NT2/D1 (cell line): Measurements from ENCODE around the gene PIPOX.

Source experiments
- DNase-seq: peaks from one replicate; pipeline ENCODE4 v3.0.0-alpha.2; 2011; ENCODE audit warnings: low read depth, low spot score
- H3K27me3 ChIP-seq: 2 replicates; pipeline ENCODE4 v1.6.0; 2011; ENCODE audit warnings: mild to moderate bottlenecking; ENCODE audit not compliant: insufficient read length, insufficient read depth
- H3K36me3 ChIP-seq: 2 replicates; pipeline ENCODE4 v1.6.1; 2011; ENCODE audit warnings: mild to moderate bottlenecking, low read length, mixed read lengths; ENCODE audit not compliant: insufficient read depth, insufficient read length
- H3K4me1 ChIP-seq: 2 replicates; pipeline ENCODE4 v1.5.1; 2011; ENCODE audit not compliant: insufficient read depth, insufficient read length
- H3K4me3 ChIP-seq: 2 replicates; pipeline ENCODE4 v1.5.1; 2011; ENCODE audit warnings: low read depth; ENCODE audit not compliant: insufficient read length
- H3K9ac ChIP-seq: 2 replicates; pipeline ENCODE4 v1.6.0; 2011; ENCODE audit warnings: low read depth; ENCODE audit not compliant: insufficient read length
- H3K9me3 ChIP-seq: 2 replicates; pipeline ENCODE4 v1.5.1; 2011; ENCODE audit warnings: mild to moderate bottlenecking, low read length; ENCODE audit not compliant: insufficient read depth
- SUZ12 ChIP-seq: IDR thresholded peaks from 2 replicates; pipeline ENCODE4 v1.6.1; 2011; ENCODE audit not compliant: insufficient read length, insufficient read depth; ENCODE audit errors: extremely low read depth
- YY1 ChIP-seq: IDR thresholded peaks from 2 replicates; pipeline ENCODE4 v1.6.1; 2011; ENCODE audit not compliant: insufficient read length, insufficient read depth
- ZNF274 ChIP-seq: IDR thresholded peaks from 2 replicates; pipeline ENCODE4 v1.6.1; 2011; ENCODE audit warnings: mild to moderate bottlenecking, low read depth, low read length

Gene PIPOX

DNA sequence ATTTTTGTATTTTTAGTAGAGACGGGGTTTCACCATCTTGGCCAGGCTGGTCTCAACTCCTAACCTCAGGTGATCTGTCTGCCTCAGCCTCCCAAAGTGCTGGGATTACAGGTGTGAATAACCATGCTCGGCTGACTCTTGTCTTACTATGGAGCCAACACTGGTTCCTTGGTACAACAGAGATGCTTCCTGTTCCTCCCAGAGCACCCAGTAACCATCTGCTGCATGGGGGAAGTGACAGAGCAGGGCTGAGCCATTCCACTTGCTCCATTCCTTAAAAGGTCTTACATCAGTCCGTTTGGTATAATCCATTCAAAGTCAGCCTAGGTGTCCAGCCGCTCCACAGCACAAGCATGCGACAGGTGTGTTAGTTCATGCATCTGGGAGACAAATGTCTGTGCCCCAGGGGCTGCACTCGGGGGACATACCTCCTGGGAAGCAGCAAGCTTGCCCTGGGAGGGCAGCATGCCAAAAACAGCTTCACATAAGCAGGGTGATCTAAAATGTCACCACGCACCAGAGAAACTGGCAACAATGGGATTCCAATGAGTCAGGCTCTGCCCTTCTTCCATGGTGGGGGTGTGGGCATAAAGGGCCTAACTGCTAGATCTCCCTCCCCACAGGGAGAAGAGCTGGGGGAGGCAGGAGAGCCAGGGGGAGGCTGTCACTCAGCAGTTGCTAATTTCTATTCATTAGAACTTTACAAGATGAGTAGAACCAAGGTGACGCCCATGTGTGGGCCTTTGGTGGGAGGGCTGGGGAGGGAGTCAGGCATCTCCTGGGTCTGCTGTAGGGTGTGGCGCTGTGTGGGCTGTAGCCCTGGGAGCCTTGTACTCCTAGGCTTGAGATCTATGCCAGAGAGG lies 35.5 kb downstream of the PIPOX start:
- no peak for DNase-seq
- no peak overlapping the region for H3K9ac ChIP-seq
- peaks cover 18% of the 10 kb centered on the region for H3K4me1 ChIP-seq
- H3K36me3 ChIP-seq, result peaks cover 24% of the 10 kb centered on the region
- H3K27me3 ChIP-seq, result no peaks in the 10 kb centered on the region
- H3K9me3 ChIP-seq, result no peaks in the 10 kb centered on the region
- TF ChIP-seq ZNF274, result no peak
- TF ChIP-seq YY1, result no peak
- TF ChIP-seq SUZ12, result no peak
- H3K4me3 ChIP-seq, result no peak overlapping the region

GRCh38 chr17:29079433-29079832 lies 36.5 kb downstream of the PIPOX start:
- Histone ChIP-seq H3K9me3 (no peaks in the 10 kb centered on the region), H3K4me1 (peaks cover 14% of the 10 kb centered on the region), H3K36me3 (peaks cover 24% of the 10 kb centered on the region), H3K27me3 (no peaks in the 10 kb centered on the region), H3K9ac (no peak overlapping the region), H3K4me3 (no peak overlapping the region)
- no peak for DNase-seq
- no peak for TF ChIP-seq ZNF274

GRCh38 chr17:29079887-29080286 lies 36.9 kb downstream of the PIPOX start:
- no peak for TF ChIP-seq ZNF274
- no peak for TF ChIP-seq YY1
- TF ChIP-seq SUZ12, result no peak
- H3K9ac ChIP-seq, result no peak overlapping the region
- H3K4me1 ChIP-seq, result peaks cover 16% of the 10 kb centered on the region
- H3K36me3 ChIP-seq, result peaks cover 24% of the 10 kb centered on the region
- H3K9me3 ChIP-seq, result no peaks in the 10 kb centered on the region
- H3K4me3 ChIP-seq, result no peak overlapping the region
- H3K27me3 ChIP-seq, result no peaks in the 10 kb centered on the region
- no peak for DNase-seq

DNA sequence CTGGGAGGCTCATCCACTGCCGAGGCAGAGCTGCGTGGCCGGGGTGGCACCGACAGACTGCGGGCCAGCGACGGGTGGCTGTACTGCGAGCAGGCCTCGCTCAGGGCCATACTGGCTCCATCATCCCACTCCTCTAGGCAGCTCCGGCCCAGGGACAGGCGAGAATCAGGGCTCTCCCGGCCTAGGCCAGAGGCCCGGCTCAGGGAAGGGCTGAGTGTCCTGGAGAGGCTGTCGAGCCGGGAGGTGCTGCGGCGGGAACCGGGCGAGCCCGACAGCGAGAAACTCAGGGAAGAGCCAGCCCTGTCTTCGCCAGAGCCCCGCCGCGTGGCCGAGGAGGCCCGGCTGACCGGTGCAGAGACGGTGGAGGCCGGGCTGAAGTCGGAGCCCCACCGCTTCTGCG lies 37.4 kb downstream of the PIPOX start:
- Histone ChIP-seq H3K4me1 (peaks cover 19% of the 10 kb centered on the region), H3K9me3 (no peaks in the 10 kb centered on the region)
- TF ChIP-seq YY1 (no peak), SUZ12 (no peak), ZNF274 (no peak)

GRCh38 chr17:29080965-29081364 lies 38.0 kb downstream of the PIPOX start:
- Histone ChIP-seq H3K27me3 (no peaks in the 10 kb centered on the region), H3K36me3 (peaks cover 33% of the 10 kb centered on the region), H3K9me3 (no peaks in the 10 kb centered on the region), H3K9ac (no peak overlapping the region), H3K4me3 (no peak overlapping the region), H3K4me1 (peaks cover 19% of the 10 kb centered on the region)
- no peak for DNase-seq
- TF ChIP-seq ZNF274, result no peak
- no peak for TF ChIP-seq SUZ12
- no peak for TF ChIP-seq YY1

More for the DNA sequence above, 37.4 kb downstream of the PIPOX start:
- H3K27me3 ChIP-seq, result no peaks in the 10 kb centered on the region
- no peak for DNase-seq
- no peak overlapping the region for H3K4me3 ChIP-seq
- peaks cover 27% of the 10 kb centered on the region for H3K36me3 ChIP-seq
- no peak overlapping the region for H3K9ac ChIP-seq

- H3K4me3 ChIP-seq, result no peak overlapping the region
- peak overlapping the region; percentile 8 for H3K9ac ChIP-seq
- peaks cover 11% of the 10 kb centered on the region for H3K4me1 ChIP-seq
- no peaks in the 10 kb centered on the region for H3K27me3 ChIP-seq
- DNase-seq, result no peak
- TF ChIP-seq ZNF274, result no peak
- TF ChIP-seq YY1, result no peak
- TF ChIP-seq SUZ12, result no peak
- H3K36me3 ChIP-seq, result peaks cover 40% of the 10 kb centered on the region
- no peaks in the 10 kb centered on the region for H3K9me3 ChIP-seq
Observed at GRCh38 chr17:29084541-29085146, 41.7 kb downstream of the PIPOX start.

DNA sequence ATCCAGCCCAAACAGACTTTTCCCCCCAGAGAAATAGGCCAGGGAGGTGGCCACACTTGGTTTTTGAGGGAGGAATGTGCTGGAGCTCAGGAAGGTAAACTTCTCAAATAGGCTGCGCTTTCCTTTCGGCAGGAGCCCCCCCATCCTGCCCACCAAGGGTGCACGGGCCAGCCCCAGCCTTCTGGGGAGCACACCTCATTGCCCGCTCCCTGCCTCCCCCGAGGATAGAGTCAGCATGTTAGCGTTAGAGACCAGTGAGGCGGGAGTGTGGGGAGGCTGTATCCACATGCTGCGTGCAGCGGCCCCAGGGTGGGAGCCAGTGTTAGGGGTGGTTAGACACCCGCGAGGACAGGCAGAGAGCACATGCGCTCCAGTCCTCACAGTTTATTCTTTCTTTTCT lies 42.3 kb downstream of the PIPOX start:
- TF ChIP-seq YY1 (no peak), ZNF274 (no peak)
- no peaks in the 10 kb centered on the region for H3K27me3 ChIP-seq
- H3K4me3 ChIP-seq, result no peak overlapping the region
- H3K4me1 ChIP-seq, result peaks cover 9% of the 10 kb centered on the region
- DNase-seq, result no peak
- H3K9ac ChIP-seq, result peak overlapping the region; percentile 8
- peaks cover 41% of the 10 kb centered on the region for H3K36me3 ChIP-seq
- H3K9me3 ChIP-seq, result no peaks in the 10 kb centered on the region
